HG03565 (cell line): ENCODE measurements around the gene IGSF23.
A peak's percentile ranks its signal among the peaks of the same experiment; 100 is the strongest.

Experiments
- ATAC-seq: cut with Tn5 transposase; IDR thresholded peaks from one replicate; pipeline ENCODE4 v1.9.1; 2021; ENCODE audit warnings: mild to moderate bottlenecking, moderate library complexity; ENCODE audit not compliant: unreplicated experiment

Gene IGSF23

DNA sequence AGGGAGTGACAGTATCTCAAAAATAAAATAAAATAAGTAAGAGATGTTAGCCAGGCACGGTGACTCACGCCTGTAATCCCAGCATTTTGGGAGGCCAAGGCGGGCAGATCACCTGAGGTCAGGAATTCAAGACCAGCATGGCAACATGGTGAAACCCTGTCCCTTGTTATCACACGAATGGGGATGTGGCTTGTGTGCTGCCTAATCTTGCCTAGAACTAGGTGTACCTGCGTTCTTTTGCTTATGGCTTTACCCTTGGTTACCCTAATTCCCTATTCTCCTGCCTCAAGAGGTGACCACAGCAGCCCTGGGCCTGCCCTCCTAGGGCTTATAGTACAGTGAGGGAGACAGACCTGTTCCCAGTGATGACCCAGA is 24.0 kb downstream of the IGSF23 start:
- ATAC-seq: no peak

DNA sequence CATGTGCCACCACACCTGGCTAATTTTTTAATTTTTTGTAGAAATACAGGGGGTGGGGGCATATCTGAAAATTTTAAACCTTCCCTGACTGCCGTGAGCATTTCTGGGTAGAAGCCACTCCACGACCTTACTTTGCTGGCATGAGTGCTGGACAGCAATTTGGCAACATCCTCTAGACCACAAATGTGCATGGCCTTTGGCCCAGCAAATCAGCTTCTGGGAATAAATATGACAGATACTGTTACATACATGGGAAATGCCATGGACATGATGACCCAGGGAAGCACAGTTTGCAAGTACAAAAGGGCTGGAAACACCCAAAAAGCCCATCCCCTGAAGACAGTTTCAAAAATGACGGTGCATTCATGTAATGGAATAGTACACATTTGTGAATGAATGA is 27.2 kb downstream of the IGSF23 start:
- no peak for ATAC-seq

- ATAC-seq: no peak
Observed at GRCh38 chr19:44641501-44642265, 28.3 kb downstream of the IGSF23 start.

DNA sequence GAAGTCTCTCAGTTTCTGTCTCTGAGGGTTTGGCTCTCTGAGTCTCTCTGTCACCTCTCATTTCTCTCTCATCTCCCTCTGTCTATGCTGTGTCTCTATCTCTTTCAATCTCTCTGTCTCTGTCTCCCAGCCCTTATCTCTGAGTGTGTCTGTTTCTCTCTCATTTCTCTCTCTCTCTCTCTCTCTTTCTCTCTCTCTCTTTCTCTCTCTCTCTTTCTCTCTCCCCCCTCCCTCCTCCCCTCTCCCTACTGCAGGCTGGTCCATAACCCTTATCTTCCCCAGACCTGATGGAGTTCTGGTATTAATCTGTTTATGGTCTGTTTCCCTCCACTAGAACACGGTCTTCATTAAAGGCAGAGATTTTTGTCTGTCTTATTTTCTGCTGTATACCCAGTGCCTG is 29.0 kb downstream of the IGSF23 start:
- ATAC-seq: no peak

GRCh38 chr19:44643605-44644401 is 30.4 kb downstream of the IGSF23 start, which contains the start of gene PVR:
Gene PVR, plus strand, starts transcription at chr19:44643910. Its CDS starts 187 bp downstream, at chr19:44644097.
- ATAC-seq: no peak

DNA sequence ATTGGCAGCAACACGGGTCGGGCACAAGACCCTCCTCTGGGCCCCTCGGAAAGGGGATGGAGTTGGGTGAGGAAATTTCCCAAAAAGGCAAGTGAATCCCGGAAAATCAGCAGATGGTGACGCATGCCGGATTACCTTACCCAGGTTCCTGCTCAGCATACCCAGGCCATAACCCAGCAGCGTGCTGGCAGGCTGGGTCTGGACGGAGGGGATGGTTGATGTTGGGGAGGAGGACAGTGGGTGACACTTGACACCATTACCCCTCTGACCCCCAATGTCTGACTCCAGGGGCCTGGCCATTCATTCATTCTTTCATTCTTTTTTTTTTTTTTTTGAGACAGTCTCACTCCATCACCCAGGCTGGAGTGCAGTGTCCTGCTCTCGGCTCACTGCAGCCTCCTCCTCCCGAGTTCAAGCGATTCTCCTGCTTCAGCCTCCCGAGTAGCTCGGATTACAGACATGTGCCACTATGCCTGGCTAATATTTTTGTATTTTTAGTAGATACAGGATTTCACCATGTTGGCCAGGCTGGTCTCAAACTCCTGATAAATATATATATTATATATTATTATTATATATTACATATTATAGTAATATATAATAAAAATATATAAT is 31.1 kb downstream of the IGSF23 start:
- ATAC-seq: no peak

DNA sequence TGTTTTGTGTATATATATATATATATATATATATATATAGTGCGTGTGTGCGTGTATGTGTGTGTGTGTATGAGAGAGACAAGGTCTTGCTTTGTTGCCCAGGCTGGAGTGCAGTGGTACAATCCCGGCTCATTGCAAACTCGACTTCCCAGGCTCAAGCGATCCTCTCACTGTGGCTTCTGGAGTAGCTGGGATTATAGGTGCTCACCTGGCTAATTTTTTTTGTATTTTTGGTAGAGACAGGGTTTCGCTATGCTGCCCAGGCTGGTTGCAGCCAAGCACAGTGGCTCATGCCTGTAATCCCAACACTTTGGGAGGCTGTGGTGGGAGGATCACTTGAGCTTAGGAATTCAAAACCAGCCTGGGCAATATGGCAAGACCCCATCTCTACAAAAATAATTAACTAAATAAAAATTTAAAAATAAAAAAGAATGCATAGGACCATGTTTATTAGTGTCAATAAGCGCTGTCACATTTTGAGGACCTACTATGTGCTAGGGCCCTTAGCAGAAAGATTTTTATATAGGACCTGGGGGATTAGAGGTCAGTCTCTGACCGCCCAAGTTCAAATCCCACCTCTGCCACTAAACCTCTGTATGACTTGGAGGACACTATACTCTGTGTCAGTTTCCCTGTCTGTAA is 32.2 kb downstream of the IGSF23 start:
- ATAC-seq: no peak

GRCh38 chr19:44646049-44646416 is 32.7 kb downstream of the IGSF23 start:
- no peak for ATAC-seq

DNA sequence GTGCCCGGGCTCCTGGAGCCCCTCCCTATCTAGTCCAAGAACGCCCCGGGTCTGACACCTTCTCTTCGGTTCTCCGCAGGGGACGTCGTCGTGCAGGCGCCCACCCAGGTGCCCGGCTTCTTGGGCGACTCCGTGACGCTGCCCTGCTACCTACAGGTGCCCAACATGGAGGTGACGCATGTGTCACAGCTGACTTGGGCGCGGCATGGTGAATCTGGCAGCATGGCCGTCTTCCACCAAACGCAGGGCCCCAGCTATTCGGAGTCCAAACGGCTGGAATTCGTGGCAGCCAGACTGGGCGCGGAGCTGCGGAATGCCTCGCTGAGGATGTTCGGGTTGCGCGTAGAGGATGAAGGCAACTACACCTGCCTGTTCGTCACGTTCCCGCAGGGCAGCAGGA is 33.8 kb downstream of the IGSF23 start:
- no peak for ATAC-seq

DNA sequence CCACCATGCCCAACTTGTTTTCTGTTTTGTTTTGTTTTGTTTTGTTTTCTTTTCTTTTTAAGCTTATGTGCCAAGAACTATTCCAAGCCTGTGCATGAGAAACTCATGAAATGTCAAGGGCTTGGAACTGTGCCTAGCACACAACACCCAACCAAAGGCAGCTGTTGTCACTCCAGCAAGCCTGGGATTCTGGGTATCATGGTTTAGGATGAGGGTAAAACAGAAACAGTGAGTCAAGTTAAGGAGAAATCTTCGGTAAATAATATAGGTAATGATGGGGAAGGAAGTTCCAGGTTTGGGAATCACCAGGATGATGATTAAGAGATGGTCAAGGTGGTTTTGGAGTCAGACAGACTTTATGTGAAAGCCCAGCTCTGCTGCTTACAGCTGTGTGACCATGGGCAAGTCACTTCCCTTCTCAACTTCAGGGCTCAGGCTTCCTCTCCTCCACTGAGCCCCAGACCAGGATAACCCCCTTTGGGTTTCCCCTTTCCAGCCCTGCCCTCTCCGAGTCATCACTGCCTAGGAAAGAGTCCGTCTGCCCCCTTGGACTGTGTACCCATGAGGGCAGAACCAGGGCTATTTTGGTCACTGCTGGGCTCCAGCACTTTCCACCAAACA is 35.4 kb downstream of the IGSF23 start:
- no peak for ATAC-seq

DNA sequence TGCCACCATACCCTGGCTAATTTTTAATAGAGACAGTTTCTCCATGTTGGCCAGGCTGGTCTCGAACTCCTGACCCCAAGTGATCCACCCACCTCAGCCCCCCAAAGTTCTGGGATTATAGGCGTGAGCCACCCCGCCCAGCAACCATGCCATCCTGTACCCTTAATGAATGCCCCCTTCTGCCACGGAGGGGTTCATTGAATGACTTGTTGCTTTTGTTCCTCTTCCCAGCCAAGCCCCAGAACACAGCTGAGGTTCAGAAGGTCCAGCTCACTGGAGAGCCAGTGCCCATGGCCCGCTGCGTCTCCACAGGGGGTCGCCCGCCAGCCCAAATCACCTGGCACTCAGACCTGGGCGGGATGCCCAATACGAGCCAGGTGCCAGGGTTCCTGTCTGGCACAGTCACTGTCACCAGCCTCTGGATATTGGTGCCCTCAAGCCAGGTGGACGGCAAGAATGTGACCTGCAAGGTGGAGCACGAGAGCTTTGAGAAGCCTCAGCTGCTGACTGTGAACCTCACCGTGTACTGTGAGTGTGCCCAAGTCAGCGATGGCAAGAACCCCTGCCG is 36.3 kb downstream of the IGSF23 start:
- no peak for ATAC-seq

DNA sequence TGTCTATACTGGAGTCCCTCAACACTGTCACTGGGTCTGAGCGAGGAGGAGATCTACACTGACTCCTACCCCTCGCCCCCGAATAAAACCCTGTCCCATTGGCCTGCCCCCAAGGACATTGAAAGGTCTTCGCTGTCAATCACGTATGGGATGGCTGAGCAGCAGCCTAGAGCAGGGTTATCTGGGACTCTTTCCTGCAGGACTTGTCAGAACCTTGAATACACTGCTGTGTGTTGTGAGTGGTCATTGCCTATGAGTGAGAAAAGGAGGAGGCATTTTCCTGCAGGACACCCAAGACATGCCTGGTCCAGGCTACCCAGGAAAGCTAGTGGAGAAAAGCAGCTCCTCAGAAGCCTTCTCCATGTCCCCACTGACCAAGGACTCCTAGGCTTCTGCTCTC is 40.0 kb downstream of the IGSF23 start:
- ATAC-seq: no peak

DNA sequence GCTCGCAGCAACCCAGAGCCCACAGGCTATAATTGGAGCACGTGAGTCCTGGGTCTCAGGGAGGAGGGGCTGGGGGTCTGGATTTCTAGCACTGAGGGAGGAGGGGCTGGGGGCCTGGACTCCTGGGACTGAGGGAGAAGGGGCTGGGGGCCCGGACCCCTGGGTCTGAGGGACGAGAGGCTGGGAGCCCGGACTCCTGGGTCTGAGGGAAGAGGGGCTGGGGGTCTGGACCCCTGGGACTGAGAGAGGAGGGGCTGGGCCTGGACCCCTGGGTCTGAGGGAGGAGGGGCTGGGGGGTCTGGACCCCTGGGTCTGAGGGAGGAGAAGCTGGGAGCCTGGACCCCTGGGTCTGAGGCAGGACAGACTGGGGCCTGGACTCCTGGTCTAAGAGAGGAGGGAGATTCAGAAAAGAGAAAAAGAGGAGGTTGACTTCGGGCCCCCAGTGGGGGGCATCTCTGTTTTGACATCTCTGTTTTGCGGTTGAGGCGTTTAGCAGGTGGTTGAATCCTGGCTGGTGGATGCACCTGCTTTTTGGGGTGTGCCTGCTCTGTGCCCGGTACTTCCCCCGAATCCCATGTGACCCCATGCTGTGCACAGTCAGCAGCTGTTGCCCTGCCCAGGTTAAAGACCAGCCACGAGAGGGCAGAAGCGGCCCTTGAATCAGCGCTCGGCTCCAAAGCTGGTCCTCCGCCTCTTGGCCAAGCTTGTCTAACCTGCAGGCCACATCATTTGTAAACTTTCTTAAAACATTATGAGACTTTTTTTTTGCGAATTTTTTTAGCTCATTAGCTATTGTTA is 40.8 kb downstream of the IGSF23 start:
- peak; percentile 75 for ATAC-seq

- no peak for ATAC-seq
Observed at GRCh38 chr19:44657211-44657921, 44.0 kb downstream of the IGSF23 start.

GRCh38 chr19:44658069-44658733 is 44.8 kb downstream of the IGSF23 start:
- no peak for ATAC-seq

DNA sequence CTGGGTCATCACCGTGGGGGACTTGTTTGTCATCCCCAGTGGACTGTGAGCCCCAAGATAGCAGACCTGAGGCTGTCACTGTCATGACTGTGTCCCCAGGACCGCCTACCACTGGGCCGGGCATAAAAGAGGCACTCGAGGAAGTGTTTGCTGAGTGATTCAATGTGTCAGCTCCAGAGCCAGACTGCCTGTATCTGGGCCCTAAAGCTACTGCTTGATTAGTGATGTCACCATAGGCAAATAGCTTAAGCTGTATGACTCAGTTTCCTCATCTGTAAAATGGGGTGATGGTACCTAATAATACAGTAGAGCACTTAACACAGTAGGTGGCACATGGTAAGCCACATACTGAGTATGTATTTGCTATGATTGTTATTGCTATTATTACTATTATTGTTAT is 46.7 kb downstream of the IGSF23 start:
- no peak for ATAC-seq

GRCh38 chr19:44661205-44661604 is 47.8 kb downstream of the IGSF23 start:
- ATAC-seq: no peak

GRCh38 chr19:44661904-44662303 is 48.5 kb downstream of the IGSF23 start:
- ATAC-seq: no peak
